ENCODE measurements around the gene RFTN1.

- no peak for TF ChIP-seq EZH2 (IDR thresholded peaks at IDR 0.05; ENCODE audit: borderline replicate concordance, insufficient read depth, low read depth, low read length, poor library complexity, severe bottlenecking)
- TF ChIP-seq CTCF (IDR thresholded peaks at IDR 0.05), result no peak
These were observed 134.6 kb downstream of the RFTN1 start for GRCh38 chr3:16378920-16379319.
